ENCODE results near the gene CCDC150.

DNA sequence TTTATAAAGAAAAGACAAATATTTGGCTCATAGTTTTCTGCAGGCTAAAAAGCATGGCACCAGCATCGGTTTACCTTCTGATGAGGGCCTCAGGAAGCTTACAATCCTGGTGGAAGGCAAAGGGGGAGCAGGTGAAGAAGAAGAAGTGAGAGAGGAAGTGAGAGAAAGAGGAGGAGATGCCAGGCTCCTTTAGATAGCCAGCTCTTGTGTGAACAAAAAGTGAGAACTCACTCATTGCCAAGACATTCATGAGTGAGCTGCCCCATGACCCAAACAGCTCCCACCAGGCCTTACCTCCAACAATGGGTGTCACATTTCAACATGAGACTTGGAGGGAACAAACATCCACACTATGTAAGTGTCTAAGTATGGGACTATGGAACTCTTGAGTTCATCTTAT lies 14.3 kb downstream of the CCDC150 start:
- TF ChIP-seq POLR2AphosphoS5 (IDR thresholded peaks at IDR 0.05; ENCODE audit: low read depth, low read length) = no peak
- TF ChIP-seq CTCF (IDR thresholded peaks at IDR 0.05) = no peak
- no peak for TF ChIP-seq TCF7L2 (IDR thresholded peaks at IDR 0.05; ENCODE audit: low read depth, low read length)

Data from Panc1 (cell line).